Psoas muscle (tissue), 8 donors: ENCODE data around the gene NDUFB1. TPM values are rescaled to one million over a fixed set of nuclear protein-coding genes. Genes with fewer than 3 reads are reported as not detected.

Experiments
- ATAC-seq, 4 donors: fragments of 200-7000 bp; cut with Tn5 transposase; one replicate each; pipeline ENCODE4 v1.9.1; 2020; ENCODE audit warnings: moderate library complexity in 3 of 4, mild to moderate bottlenecking in 2 of 4
- DNase-seq, 2 donors: peaks; one replicate each; pipeline ENCODE4 v3.0.0-alpha.2; 2020
- H3K27ac ChIP-seq: fragments of 200-600 bp; one replicate; pipeline ENCODE4 v1.8.0; 2022
- H3K27me3 ChIP-seq, 3 donors: fragments of 200-600 bp in 1 of 3; one replicate each; pipeline versions ENCODE4 v1.6.1 to v1.8.0; 2013 to 2022; ENCODE audit warnings: low read length in 2 of 3, mild to moderate bottlenecking in 2 of 3, moderate library complexity in 1 of 3; ENCODE audit not compliant: insufficient read depth in 3 of 3
- H3K36me3 ChIP-seq, 2 donors: fragments of 200-600 bp in 1 of 2; one replicate each; pipeline versions ENCODE4 v1.6.1 to v1.8.0; 2013 to 2022; ENCODE audit warnings: low read depth in 1 of 2, mild to moderate bottlenecking in 1 of 2, moderate library complexity in 1 of 2; ENCODE audit not compliant: insufficient read depth in 1 of 2
- H3K4me1 ChIP-seq: fragments of 200-600 bp; one replicate; pipeline ENCODE4 v1.8.0; 2022
- H3K4me3 ChIP-seq: fragments of 200-600 bp; one replicate; pipeline ENCODE4 v1.8.0; 2022; ENCODE audit warnings: mild to moderate bottlenecking
- H3K9me3 ChIP-seq: fragments of 200-600 bp; one replicate; pipeline ENCODE4 v1.8.0; 2022
- WGBS, 3 donors: extraction: QIAGEN DNeasy Blood & Tissue Kit; methylation state at CpG; one replicate each; pipeline versions ENCODE4 v1.1.6 to v1.1.7; 2013; 5-methylcytosine and 5-hydroxymethylcytosine counted together
- intact Hi-C, 2 donors: fragments of 100-400 bp; cut with DNase I; formaldehyde crosslinking; loops; one replicate each; pipeline versions ENCODE4 v1.11.0 to v1.14.2; 2022
- polyA plus RNA-seq, 3 donors: library from polyadenylated mRNA; stranded (reverse); fragments of 200-250 nt; gene quantifications; one replicate each; pipeline ENCODE4 v1.2.3, GENCODE V29; 2013
- total RNA-seq, 4 donors: library from RNA; stranded (reverse); fragmentation: NEBNext Ultra II Directional in 2 of 4; extraction: Animal tissue kit (Norgen Biotek cat#: 25700) in 2 of 4; gene quantifications; one replicate each; pipeline versions ENCODE4 v1.2.1 to v1.2.4, GENCODE V29; 2021 to 2023
- TF ChIP-seq, protein P1 (sequence below): fragments of 200-600 bp; IDR thresholded peaks from one replicate; pipeline ENCODE4 v1.8.0; 2022; ENCODE audit warnings: antibody characterized with exemption
- donor health status: healthy with polysubstance abuse.
- donor health status: DM: no; HTN: no; CAD: no; lungs with moderate emphysema.
- donor health status: Bipolar disorder and iron deficiency.
- donor health status: healthy.
- donor health status: DM: yes; HTN: yes; CAD: no.
- donor health status: DM: no; HTN: no; CAD: no.
- donor health status: DM: no; HTN: no; CAD: no.
- donor health status: DM: yes; HTN: yes; CAD: no.

NDUFB1 gene
- total and polyA plus RNA-seq, 7 donors, result 201 to 771 (median 306) TPM

DNA sequence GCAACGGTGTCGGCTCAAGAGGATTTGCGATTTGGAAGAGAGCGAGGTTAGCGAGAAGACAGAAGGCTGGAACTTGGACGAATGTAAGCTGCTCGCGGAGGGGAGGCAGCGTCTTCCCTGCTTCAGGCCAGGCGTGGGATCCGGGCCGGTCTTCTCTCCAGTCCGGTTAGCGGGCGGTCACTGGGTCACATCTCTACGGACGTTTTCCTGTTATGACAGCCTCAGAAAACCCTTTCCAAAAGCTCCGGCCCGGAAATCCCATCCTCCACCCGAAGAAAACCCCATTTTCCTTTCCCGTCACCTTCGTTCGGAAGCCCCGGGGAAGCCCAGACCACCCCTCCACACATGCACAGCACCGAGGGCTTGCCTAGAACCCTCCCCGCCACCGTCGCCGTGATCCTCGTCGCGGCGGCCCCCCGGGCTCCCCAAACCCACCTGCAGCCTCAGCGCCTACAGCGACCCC is 268 bp downstream of the NDUFB1 start:
- Histone ChIP-seq H3K4me1 (peaks cover 45% of the 10 kb centered on the region), H3K27ac (peak overlapping the region; percentile 96), H3K9me3 (no peaks in the 10 kb centered on the region), H3K4me3 (peak overlapping the region; percentile 88), H3K27me3 (no peaks in the 10 kb centered on the region), H3K36me3 (peaks cover 0 to 44% of the 10 kb centered on the region in 2 donors)
- 0 to 1% (median 0%) methylated on average over 36 of the region's 36 CpGs for WGBS, 3 donors
- ATAC-seq, result peak; percentile 38 to 54 (median 46)
- peak; percentile 44 to 80 for DNase-seq
- TF ChIP-seq, protein P1, sequence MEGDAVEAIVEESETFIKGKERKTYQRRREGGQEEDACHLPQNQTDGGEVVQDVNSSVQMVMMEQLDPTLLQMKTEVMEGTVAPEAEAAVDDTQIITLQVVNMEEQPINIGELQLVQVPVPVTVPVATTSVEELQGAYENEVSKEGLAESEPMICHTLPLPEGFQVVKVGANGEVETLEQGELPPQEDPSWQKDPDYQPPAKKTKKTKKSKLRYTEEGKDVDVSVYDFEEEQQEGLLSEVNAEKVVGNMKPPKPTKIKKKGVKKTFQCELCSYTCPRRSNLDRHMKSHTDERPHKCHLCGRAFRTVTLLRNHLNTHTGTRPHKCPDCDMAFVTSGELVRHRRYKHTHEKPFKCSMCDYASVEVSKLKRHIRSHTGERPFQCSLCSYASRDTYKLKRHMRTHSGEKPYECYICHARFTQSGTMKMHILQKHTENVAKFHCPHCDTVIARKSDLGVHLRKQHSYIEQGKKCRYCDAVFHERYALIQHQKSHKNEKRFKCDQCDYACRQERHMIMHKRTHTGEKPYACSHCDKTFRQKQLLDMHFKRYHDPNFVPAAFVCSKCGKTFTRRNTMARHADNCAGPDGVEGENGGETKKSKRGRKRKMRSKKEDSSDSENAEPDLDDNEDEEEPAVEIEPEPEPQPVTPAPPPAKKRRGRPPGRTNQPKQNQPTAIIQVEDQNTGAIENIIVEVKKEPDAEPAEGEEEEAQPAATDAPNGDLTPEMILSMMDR, result no peak
- intact Hi-C loops, result loop anchor here in 1 of 2 donors (5.0 to 10.0 kb wide), 2 partner anchors 336 to 564 kb away; no protein-coding TSS in a partner anchor

DNA sequence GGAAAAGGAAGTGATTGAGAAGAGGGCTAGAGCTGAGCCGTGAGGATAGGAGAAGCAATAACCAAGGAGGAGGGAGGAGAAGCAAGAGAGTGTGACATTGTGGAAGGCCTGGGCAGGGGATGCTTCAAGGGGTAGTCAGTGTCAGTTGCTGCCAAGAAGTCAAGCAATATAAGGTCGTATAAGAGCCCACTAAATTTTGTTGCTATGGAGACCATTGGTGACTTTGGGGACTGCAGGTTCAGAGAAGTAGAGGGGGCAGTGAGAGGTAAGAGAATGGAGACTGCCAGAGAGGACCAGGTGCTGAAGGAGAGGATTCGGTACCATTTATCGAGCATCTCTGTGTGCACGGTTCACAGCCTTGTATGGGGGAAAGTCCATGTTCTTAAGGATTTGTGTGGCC is 12.0 kb downstream of the NDUFB1 start:
- no peak for ATAC-seq
- H3K36me3 ChIP-seq, result peaks cover 0 to 3% of the 10 kb centered on the region in 2 donors
- intact Hi-C loops, result loop anchor here in 1 of 2 donors (5.0 kb wide), 1 partner anchor 67 kb away; the partner anchor contains the start of gene TRIP11
- H3K4me3 ChIP-seq, result no peak overlapping the region
- H3K9me3 ChIP-seq, result no peaks in the 10 kb centered on the region
- H3K4me1 ChIP-seq, result peaks cover 4% of the 10 kb centered on the region
- TF ChIP-seq, protein P1, result no peak
- 68 to 78% (median 72%) methylated on average over 5 of the region's 5 CpGs for WGBS, 3 donors
- no peak for DNase-seq
- H3K27me3 ChIP-seq, result no peaks in the 10 kb centered on the region
- H3K27ac ChIP-seq, result no peak overlapping the region

DNA sequence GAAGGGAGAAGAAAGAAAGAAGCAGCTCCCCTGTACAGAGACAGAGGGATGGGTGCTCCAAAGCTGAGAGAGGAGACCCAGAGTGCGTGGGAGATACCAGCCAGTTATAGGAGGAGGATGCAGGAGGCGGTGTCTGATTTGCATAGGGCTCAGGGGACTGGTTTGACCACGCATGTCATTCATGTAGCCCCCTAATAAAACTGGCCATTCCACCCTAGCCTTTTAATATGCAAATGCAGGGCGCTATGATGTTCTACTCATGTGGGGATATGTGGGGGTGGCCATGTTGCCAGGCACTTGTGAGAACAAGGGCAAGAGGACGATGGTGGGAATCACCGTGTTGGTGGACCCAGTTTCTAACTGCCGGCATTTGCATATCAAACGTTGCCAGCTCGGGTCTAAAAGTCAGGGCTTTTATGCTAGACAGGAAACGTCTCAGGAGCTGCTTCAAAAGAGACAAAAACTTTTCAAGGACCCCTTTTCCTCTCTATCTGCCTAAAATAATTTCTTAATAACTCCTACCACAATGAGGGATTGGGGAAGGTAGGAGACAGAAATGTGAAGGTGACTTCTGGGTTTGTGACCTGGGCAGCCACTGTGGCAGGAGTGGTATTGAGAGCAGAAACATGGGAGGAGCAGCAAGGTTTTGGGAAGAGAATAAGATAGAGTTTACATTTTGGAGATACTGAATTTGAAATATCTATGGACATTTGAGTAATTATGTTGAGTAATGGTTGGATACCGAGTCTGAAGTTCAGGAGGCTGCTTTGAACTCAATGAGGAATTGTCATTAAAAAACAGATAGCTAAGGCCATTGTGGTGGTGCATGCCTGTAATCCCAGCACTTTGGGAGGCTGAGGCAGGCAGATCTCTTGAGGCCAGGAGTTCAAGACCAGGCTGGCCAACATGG is 12.9 kb downstream of the NDUFB1 start:
- ATAC-seq (no peak), DNase-seq (no peak)
- intact Hi-C loops, result loop anchor here in 1 of 2 donors (5.0 kb wide), 1 partner anchor 66 kb away; the partner anchor contains the start of gene TRIP11
- H3K27me3 ChIP-seq, result no peaks in the 10 kb centered on the region
- peak overlapping the region; percentile 18 for H3K4me3 ChIP-seq
- H3K27ac ChIP-seq, result no peak overlapping the region
- TF ChIP-seq, protein P1, result no peak
- no peaks in the 10 kb centered on the region for H3K9me3 ChIP-seq
- H3K36me3 ChIP-seq, result no peaks in the 10 kb centered on the region
- WGBS, 3 donors, result 19 to 20% (median 19%) methylated on average over 11 of the region's 11 CpGs
- peaks cover 5% of the 10 kb centered on the region for H3K4me1 ChIP-seq

DNA sequence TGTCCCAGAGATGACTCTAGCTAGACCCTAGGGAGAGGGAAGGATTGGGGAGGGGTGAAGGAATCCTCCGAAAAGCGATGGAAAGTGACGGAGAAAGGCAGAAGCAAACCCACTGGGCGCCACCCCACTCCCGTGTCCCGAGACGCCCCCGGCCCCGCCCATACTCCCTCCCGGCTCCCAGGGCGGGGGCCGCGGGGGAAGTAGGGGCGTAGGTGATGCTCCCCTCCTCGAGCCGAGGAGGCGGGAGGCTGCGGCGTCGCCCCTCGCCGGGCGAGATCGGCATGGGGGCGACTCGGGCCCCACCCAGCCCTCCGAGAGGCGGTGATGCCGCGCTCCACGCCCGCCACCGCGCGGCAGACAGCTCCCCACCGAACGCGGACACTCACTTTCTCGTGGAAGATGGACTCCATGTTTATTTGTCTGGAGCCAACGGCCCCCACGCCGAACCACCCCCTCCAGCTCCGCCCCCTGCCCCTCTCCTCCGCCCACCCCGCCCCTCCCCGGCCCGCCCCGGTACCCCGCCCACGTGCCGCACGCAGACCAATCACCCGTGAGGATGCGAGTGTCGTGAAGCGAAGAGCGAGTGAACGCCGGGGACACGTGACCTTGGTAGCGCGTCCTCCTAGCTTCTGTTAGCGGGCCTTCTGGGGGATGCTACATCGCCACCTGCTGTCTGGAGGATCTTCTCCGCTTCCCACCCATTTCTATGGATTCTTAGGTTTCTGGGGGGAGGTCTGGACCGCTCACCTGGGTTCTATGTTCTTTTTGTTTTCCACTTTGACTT is 15.2 kb downstream of the NDUFB1 start, which contains the start of gene ATXN3:
Gene ATXN3, minus strand, starts transcription at position 440 of the 784 bp plus-strand sequence. Its CDS starts 30 bp downstream, at position 410.
- H3K4me3 ChIP-seq, result peak within 1 kb of the TSS; percentile 97
- no peaks in the 10 kb centered on the region for H3K36me3 ChIP-seq
- WGBS, 3 donors, result 0 to 1% (median 1%) methylated on average over 39 to 66 of the region's 66 CpGs
- DNase-seq (peak; percentile 98), ATAC-seq (peak; percentile 96 to 99 (median 98))
- H3K4me1 ChIP-seq, result peaks cover 12% of the 10 kb centered on the region
- peak within 1 kb of the TSS; percentile 91 for H3K27ac ChIP-seq
- TF ChIP-seq, protein P1, result peak; percentile 66
- no peaks in the 10 kb centered on the region for H3K27me3 ChIP-seq
- intact Hi-C loops, result loop anchor here (2.0 to 5.0 kb wide), 2 partner anchors 64 to 66 kb away; partner anchors contain the start of gene TRIP11 (in 2 of the 2)
- H3K9me3 ChIP-seq, result no peaks in the 10 kb centered on the region
